Mesothelial cell of epicardium (in vitro differentiated cells): ENCODE data around the gene NXPE4. TPM values are rescaled to one million over a fixed set of nuclear protein-coding genes. Genes with fewer than 3 reads are reported as not detected.

ENCODE experiments used
- DNase-seq, 2 experiments: peaks; one replicate each; pipeline ENCODE4 v3.0.0; 2021; ENCODE audit warnings: low spot score in 2 of 2; ENCODE audit not compliant: unreplicated experiment in 2 of 2
- H3K27ac Mint-ChIP-seq: 2 replicates; pipeline ENCODE4 v1.8.0; 2021; ENCODE audit warnings: mixed read lengths
- H3K27me3 Mint-ChIP-seq: 2 replicates; pipeline ENCODE4 v1.8.0; 2021; ENCODE audit warnings: low read depth, mixed read lengths
- H3K36me3 Mint-ChIP-seq: 2 replicates; pipeline ENCODE4 v1.8.0; 2021; ENCODE audit warnings: mixed read lengths
- H3K4me1 Mint-ChIP-seq: 2 replicates; pipeline ENCODE4 v1.8.0; 2021; ENCODE audit warnings: mixed read lengths
- H3K4me3 Mint-ChIP-seq: 2 replicates; pipeline ENCODE4 v1.8.0; 2021; ENCODE audit warnings: mild to moderate bottlenecking, moderate library complexity, mixed read lengths
- H3K9me3 Mint-ChIP-seq: 2 replicates; pipeline ENCODE4 v1.8.0; 2021; ENCODE audit warnings: mixed read lengths
- total RNA-seq: library from RNA; stranded (reverse); gene quantifications from 3 replicates; pipeline ENCODE4 v1.2.1, GENCODE V29; 2021
- TF ChIP-seq, protein P1 (sequence below): fragments of 200-600 bp; sonication (generic); IDR thresholded peaks from one replicate; pipeline ENCODE4 v1.5.0; 2021; ENCODE audit warnings: antibody characterized with exemption; ENCODE audit not compliant: unreplicated experiment

The NXPE4 gene
- total RNA-seq, 1 donor from 2014 or later: not detected

GRCh38 chr11:114622858-114623257 is 27.3 kb upstream of the NXPE4 start:
- H3K27ac Mint-ChIP-seq: no peak overlapping the region
- no peaks in the 10 kb centered on the region for H3K4me1 Mint-ChIP-seq
- H3K27me3 Mint-ChIP-seq: no peaks in the 10 kb centered on the region
- TF ChIP-seq, protein P1, sequence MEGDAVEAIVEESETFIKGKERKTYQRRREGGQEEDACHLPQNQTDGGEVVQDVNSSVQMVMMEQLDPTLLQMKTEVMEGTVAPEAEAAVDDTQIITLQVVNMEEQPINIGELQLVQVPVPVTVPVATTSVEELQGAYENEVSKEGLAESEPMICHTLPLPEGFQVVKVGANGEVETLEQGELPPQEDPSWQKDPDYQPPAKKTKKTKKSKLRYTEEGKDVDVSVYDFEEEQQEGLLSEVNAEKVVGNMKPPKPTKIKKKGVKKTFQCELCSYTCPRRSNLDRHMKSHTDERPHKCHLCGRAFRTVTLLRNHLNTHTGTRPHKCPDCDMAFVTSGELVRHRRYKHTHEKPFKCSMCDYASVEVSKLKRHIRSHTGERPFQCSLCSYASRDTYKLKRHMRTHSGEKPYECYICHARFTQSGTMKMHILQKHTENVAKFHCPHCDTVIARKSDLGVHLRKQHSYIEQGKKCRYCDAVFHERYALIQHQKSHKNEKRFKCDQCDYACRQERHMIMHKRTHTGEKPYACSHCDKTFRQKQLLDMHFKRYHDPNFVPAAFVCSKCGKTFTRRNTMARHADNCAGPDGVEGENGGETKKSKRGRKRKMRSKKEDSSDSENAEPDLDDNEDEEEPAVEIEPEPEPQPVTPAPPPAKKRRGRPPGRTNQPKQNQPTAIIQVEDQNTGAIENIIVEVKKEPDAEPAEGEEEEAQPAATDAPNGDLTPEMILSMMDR: no peak
- peaks cover 31% of the 10 kb centered on the region for H3K9me3 Mint-ChIP-seq
- no peak for DNase-seq
- no peaks in the 10 kb centered on the region for H3K36me3 Mint-ChIP-seq
- no peak overlapping the region for H3K4me3 Mint-ChIP-seq

DNA sequence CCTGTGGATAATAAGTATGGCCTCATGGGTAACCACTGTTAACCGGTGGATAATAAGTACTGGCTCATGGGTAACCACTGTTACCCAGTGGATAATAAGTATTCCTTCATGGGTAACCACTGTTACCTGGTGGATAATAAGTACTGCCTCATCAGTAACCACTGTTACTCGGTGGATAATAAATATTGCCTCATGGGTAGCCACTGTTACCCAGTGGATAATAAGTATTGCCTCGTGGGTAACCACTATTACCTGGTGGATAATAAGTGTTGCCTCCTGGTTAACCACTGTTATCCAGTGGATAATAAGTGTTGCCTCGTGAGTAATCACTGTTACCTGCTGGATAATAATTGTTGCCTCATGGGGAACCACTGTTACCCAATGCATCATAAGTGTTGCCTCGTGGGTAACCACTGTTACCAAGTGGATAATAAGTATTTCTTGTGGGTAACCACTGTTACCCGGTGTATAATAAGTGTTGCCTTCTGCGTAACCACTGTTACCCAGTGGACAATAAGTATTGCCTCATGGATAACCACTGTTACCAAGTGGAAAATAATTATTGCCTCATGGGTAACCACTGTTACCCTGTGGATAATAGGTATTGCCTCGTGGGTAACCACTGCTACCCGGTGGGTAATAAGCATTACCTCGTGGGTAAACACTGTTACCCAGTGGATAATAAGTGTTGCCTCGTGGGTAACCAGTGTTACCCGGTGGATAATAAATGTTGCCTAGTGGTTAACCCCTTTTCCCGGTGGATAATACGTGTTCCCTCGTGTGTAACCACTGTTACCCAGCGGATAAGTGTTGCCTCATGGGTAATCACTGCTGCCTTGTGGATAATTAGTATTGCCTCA is 26.6 kb upstream of the NXPE4 start:
- peaks cover 37% of the 10 kb centered on the region for H3K9me3 Mint-ChIP-seq
- TF ChIP-seq, protein P1: no peak
- H3K36me3 Mint-ChIP-seq: no peaks in the 10 kb centered on the region
- H3K4me1 Mint-ChIP-seq: no peaks in the 10 kb centered on the region
- no peak for DNase-seq
- H3K27me3 Mint-ChIP-seq: no peaks in the 10 kb centered on the region
- no peak overlapping the region for H3K27ac Mint-ChIP-seq
- no peak overlapping the region for H3K4me3 Mint-ChIP-seq

- no peaks in the 10 kb centered on the region for H3K36me3 Mint-ChIP-seq
- no peak overlapping the region for H3K4me3 Mint-ChIP-seq
- DNase-seq: no peak
- TF ChIP-seq, protein P1: no peak
- H3K27ac Mint-ChIP-seq: no peak overlapping the region
- H3K9me3 Mint-ChIP-seq: peaks cover 37% of the 10 kb centered on the region
- no peaks in the 10 kb centered on the region for H3K4me1 Mint-ChIP-seq
- H3K27me3 Mint-ChIP-seq: no peaks in the 10 kb centered on the region
These were observed 25.5 kb upstream of the NXPE4 start for GRCh38 chr11:114621072-114621471.

- no peaks in the 10 kb centered on the region for H3K36me3 Mint-ChIP-seq
- no peak overlapping the region for H3K4me3 Mint-ChIP-seq
- DNase-seq: no peak
- H3K27ac Mint-ChIP-seq: no peak overlapping the region
- H3K4me1 Mint-ChIP-seq: no peaks in the 10 kb centered on the region
- H3K9me3 Mint-ChIP-seq: peaks cover 33% of the 10 kb centered on the region
- TF ChIP-seq, protein P1: no peak
- no peaks in the 10 kb centered on the region for H3K27me3 Mint-ChIP-seq
These were observed 24.1 kb upstream of the NXPE4 start for GRCh38 chr11:114619659-114620173.

GRCh38 chr11:114618139-114618538 is 22.6 kb upstream of the NXPE4 start:
- H3K4me3 Mint-ChIP-seq: no peak overlapping the region
- TF ChIP-seq, protein P1: no peak
- DNase-seq: no peak
- no peak overlapping the region for H3K27ac Mint-ChIP-seq
- peaks cover 39% of the 10 kb centered on the region for H3K9me3 Mint-ChIP-seq
- H3K4me1 Mint-ChIP-seq: no peaks in the 10 kb centered on the region
- H3K36me3 Mint-ChIP-seq: no peaks in the 10 kb centered on the region
- H3K27me3 Mint-ChIP-seq: no peaks in the 10 kb centered on the region
